Left cardiac atrium (tissue), 4 donors: ENCODE data around the gene MAN1A1. TPM values are rescaled to one million over a fixed set of nuclear protein-coding genes. Genes with fewer than 3 reads are reported as not detected.
A peak's percentile ranks its signal among the peaks of the same experiment; 100 is the strongest.

ENCODE experiments used
- ATAC-seq, 2 donors: fragments of 200-7000 bp; cut with Tn5 transposase; one replicate each; pipeline ENCODE4 v1.9.1; 2020; ENCODE audit warnings: mild to moderate bottlenecking in 2 of 2, moderate library complexity in 2 of 2
- DNase-seq: peaks from one replicate; pipeline ENCODE4 v3.0.0-alpha.2; 2020
- intact Hi-C, 2 donors: fragments of 100-400 bp; cut with DNase I; formaldehyde crosslinking; loops; one replicate each; pipeline versions ENCODE4 v1.14.1 to v1.15.1; 2022 to 2023
- total RNA-seq, 2 donors: library from RNA; stranded (reverse); fragmentation: NEBNext Ultra II Directional; extraction: Animal tissue kit (Norgen Biotek cat#: 25700); gene quantifications; one replicate each; pipeline ENCODE4 v1.2.1, GENCODE V29; 2021
- donor health status: DM: no; HTN: yes; CAD: no.
- donor health status: DM: no; HTN: yes; CAD: no; lungs with severe emphysema.
- donor health status: DM: yes; HTN: yes; CAD: no.
- donor health status: Dilated cardiomyopathy.

Gene MAN1A1
- total RNA-seq, 2 donors from 2014 or later = 30.3 to 45.0 TPM

DNA sequence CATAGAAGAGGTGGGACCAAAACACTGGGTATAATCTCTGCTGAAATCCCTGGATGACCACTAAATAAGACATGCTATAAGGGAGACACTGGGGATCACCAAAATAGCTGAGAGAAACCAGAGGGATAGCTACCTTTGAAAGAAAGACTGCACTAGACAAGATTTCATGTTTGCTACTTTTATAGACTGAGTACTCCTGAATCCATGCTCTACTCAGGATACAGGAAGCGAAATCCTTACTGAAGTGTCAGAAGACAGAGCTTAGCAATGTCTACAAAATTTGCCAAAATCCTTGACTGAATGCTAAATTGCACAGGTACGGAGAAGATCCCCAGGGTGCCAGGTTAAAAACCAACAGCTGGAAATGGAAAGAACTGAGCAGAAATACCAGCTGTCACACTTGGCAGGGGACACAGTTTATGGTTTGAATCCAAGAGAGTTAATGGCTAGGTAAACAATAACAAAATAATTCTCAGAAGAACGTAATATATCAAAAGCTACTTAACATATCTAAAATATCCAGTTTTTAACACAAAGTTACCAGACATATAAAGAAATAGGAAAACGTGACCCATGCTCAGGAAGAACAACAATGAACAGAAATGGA is 125.4 kb downstream of the MAN1A1 start:
- ATAC-seq = no peak
- intact Hi-C loops = no loop called here

DNA sequence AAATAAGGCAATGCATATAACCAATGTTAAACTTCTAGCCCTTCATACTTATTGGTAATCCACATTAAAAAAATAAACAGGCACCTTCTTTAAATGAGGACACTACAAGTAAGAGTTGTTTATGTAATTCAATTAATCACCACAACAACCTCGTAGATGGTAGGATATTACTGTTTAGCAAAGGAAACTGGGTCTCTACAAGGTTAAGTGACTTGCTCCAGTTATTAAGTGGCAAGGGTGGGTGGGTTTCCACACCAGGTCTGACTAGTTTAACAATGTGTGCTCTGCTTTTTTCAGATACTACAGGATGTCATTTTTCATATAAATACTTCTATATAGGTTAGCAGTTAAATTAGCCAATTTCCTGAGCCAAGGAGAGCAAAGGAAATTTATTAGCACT is 129.1 kb downstream of the MAN1A1 start:
- intact Hi-C loops = no loop called here
- no peak for ATAC-seq
- DNase-seq = no peak

More for the DNA sequence above, 125.4 kb downstream of the MAN1A1 start:
- no peak for DNase-seq

DNA sequence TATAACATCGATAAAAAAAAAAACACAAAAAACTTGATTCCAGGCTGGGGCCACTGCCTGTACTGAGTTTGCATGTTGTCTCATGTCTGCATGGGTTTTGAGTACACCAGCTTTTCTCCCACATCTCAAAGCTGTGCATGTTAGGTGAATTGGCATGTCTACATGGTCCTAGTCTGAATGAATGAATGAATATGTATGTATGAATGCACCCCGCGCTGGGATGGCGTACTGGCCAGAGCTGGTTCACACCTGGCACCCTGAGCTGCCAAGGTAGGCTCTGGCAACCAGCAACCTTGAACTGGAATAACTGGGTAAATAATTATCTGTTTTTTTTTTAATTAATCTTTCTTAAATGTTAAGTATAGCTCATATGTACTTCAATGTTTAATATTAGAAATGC is 131.0 kb downstream of the MAN1A1 start:
- ATAC-seq = no peak
- no peak for DNase-seq
- intact Hi-C loops = no loop called here

DNA sequence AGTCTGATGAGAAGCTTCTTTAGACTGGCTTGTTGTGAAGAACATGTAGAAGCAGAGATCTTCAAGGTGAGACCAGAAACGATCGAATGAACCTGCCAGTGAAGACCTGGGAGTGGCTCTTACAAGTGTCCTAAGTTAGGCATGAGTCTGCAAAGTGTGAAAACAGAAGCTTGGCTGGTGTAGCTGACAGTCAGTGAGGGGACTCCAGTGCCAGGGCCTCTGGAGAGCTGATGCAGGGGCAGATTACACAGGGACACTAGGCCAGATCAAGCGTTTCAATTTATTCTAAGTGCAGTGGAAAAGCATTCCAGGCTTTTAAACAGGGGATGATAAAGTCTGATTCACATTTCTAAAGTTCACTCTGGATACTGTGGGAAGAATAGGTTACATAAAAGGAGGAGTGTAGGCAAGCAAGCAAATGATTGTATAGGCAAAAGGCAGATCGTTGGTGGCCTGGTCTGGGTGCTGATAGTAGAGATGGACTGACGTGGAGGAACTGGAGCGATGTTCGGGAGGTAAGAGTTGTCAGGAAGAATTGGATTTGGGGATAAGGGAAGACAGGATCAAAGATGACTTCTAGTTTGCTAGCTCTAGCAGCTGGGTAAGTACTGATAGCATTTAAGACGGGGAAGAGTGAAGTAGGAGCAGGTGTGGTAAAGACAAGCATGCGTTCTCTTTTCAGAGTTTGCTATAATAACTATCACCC is 133.5 kb downstream of the MAN1A1 start:
- DNase-seq (no peak), ATAC-seq (peak; percentile 18 to 61)
- intact Hi-C loops = no loop called here

DNA sequence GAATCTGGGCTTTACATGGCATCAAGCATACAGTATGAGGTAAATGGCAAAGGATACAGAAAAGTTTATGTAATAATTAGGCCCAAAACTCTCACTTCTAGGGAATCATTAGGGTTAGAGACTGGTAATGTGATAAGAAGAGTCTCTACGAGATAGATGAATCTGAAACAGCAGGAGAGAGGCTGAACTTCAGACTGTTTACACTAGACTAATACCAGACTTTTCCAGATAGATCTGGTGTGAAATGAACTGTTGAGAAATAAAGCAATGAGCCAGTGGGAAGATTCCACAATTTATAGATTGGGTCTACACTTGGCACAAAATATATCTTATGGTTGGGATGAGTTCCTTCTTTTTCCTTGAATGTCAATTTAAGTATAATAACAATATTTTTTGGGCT is 134.3 kb downstream of the MAN1A1 start:
- no peak for DNase-seq
- ATAC-seq = peak in 1 of 2 donors; percentile 30
- intact Hi-C loops = no loop called here

DNA sequence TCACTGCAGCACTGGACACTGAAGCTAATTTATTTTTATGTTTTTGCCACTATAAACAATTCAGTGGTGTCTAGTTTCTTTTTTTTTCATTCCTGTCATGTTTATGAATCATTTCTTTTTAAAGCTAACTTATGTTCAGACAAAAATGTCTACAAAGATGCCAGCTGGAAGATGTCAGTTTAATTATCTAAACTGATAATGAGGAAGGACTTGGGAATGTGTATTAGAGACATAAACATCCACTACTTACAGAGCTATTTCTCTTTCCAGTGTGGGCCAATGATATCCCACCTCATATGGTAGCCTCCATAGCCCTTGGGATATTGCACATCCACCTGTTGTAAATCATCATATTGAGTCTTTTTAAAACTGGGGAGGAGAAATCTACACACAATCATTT is 139.0 kb downstream of the MAN1A1 start:
- intact Hi-C loops = no loop called here
- ATAC-seq (no peak), DNase-seq (no peak)

DNA sequence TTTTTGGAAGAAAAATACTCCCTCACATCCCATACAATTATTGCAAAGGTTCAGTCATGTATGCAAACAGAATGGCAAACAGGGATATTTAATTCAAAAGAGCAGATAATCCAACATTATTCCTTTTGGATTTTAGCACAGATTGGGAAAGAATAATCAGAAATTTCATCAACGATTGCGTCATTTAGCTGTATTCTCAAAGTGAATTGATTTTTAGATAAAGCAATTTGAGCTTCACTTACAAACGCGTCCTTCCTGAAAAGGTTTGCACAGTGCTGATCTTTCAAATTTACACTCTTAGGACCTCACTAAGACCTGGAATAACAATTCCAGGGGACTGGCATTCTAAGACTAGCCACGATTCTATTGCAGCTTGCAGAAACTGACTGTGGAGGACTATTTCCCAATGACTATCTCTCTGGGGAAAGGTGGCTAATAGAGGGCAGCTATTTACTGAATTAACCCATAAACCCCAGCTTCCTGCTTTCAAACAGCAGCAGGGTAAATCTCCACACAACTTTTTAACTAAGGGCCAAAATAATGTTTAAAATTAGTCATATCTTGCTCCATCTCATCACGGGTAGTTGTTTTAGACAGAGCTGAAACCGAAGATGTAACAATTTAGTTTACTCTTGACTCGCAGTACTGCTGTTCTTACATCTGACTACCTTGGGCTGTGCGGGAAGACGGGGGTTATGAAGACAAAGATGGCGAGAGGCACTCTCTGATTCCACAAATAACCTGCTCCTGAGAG is 139.9 kb downstream of the MAN1A1 start:
- DNase-seq = no peak
- ATAC-seq = peak in 1 of 2 donors; percentile 38
- intact Hi-C loops = no loop called here

DNA sequence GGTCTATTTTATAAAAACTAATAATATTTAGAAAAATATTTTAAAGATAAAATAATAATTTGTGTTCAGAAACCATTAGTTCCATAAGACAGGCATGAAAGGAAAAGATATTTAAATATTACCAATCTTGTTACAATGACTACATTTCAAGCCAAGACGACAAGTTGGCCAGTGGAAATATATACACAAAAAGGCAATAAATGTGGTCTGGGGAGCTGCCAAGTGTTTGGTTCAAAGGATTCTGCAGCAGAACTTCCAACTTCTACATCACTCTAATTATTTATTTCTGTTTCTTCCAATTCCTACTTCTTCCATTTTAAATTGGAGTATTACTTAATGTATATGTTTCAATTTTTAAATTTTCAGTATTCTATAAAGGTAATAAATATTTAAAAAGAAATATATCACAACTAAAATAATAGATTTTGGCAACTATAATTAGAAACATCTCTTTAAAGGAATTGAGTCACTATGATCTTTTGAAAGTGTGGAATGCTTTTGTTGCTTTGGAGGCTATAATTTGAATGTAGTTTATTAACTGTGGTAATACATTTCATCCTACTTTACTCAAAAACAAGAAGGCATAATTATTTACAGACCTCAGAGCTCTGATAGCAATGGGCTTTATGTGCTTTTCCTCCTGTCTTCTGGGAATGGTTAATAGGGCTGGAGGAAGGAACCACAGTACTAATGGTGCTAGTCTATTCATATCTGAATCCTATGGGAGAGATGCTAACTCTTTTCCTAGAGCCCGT is 141.4 kb downstream of the MAN1A1 start:
- ATAC-seq = no peak
- DNase-seq = no peak
- intact Hi-C loops = no loop called here

DNA sequence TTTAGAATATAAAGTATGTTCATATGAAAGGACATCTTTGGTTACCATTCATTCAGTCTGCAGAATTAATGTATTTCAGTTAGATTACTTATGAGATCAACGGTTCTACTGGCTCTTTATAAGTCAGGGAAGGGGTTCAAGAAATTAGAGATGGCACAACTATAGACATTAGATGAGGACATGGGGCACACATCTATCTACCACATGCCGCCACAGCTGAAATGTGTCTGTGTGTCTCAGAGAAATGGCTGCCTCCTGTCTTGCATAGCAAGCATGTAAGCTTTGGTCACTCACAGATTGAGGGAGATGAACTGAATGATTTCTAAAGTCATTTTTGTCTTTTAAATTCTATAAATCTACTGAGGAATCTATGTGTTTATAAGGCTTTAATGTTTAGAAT is 142.2 kb downstream of the MAN1A1 start:
- ATAC-seq (no peak), DNase-seq (no peak)
- intact Hi-C loops = no loop called here

DNA sequence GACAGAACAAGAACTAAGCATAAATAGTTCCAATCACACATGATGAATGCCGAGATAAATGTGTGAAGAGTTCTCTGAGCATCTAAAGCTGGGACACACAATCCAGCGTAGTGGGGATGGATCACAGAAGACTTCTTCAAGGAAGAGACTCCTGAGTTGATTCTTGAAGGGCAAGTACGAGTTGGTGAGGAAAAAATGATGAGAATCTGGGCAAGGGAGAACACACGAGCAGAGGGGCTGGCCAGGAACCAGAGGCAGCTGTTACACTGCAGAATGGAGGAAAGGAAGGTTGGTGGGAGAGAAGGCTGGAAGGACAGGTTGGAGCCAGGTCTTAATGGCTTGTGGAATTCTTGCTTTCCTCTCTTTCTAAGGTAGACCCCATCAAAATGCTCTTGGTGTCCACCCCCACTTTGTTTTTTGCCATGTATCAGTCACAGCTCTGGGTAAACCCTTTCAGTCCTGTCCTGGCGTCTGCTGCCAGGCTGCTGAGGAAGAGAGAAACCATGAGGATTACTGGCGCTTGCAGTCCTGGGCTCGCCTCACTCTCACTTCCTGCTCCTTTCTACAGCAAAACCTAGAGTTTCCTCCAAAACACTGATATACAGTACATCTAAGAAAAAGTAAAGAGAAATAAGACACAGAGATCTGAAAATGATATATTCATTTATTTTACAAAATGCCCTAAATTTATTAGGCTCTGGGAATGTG is 143.5 kb downstream of the MAN1A1 start:
- DNase-seq = no peak
- intact Hi-C loops = no loop called here

DNA sequence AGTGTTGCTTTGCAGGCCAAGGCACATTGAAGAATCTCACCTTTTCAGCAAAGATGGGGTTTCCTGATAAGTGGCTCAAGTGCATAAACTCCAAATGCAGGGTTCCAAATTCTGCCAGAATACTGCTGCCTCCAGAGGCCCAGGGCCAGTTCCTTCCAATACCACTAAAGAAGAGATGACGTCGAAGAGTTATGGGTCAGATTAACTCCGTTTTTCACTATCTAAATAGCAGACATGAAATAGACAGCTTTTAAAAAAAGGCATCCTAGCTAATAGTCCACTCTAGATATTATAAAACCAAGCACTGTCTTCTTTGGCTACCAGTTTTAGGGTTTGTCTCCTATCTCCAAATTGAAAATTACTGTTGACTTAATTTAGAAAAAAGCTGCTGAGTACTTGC is 144.8 kb downstream of the MAN1A1 start:
- intact Hi-C loops = no loop called here
- ATAC-seq (no peak), DNase-seq (no peak)

More for the DNA sequence above, 143.5 kb downstream of the MAN1A1 start:
- no peak for ATAC-seq

DNA sequence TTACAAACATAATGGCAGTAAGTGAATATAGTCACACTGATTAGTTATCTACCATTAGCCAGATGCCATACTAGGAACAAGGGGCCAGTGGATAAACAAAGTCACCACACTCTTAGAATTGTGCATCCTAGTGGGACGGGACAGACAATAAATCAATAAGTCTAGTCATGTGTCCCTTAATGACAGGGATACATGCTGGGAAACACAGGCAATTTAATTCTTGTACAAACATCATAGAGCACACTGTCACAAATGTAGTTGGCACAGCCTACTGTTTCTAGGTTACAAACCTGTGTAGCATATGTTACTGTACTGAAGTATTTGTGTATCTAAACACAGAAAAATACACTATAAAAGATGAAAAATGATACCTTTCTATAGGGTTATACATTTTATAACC is 148.1 kb downstream of the MAN1A1 start:
- ATAC-seq (no peak), DNase-seq (no peak)
- intact Hi-C loops = no loop called here

DNA sequence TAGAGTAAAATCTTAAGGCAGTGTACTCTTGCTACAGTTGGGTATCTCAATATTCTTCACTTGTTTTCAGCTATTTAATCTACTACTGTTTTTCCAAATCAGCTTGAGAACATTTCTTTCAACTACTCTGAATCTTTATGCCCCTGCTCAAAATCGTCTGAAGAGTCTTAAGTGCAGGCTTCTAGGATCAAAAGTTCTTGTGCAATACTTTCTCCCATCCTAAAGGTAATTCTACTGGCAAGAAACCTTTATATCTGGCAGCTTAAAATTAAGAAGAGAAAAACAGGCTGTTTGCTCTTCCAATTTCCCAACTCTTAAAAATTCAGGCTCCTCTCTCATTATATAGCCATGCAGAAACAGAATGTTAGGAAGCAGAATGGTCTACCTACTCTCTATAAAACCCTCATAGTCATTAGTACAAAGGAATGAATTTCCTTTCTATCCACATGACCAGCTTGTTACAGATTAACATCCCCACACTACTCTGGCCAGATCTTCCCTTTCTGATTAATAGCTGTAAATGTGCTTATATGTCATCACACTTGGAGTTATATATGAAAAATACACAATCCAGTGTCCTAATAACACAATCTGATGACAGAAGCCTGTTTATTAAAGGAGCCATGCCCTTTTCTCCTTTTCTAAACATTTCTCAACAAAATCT is 148.9 kb downstream of the MAN1A1 start:
- ATAC-seq (no peak), DNase-seq (no peak)
- intact Hi-C loops = no loop called here

DNA sequence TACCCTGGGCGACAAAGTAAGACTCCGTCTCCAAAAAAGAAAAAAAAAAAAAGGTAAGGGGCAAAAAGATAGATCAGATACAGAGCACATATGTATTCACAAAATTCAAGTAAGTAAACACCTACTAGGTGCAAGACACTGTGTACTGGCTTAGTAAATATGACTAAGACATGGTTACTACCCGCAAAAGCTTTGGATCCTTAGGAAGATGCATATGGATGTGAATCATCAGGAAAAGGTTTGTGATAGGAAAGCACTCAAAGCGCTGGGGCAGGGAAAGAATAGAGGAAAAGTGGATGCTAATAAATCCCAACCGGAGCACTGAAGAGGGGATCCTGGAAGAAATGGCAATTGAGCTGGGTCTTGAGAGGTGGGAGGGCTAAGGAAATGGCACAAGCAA is 152.3 kb downstream of the MAN1A1 start:
- ATAC-seq (no peak), DNase-seq (no peak)
- intact Hi-C loops = no loop called here

DNA sequence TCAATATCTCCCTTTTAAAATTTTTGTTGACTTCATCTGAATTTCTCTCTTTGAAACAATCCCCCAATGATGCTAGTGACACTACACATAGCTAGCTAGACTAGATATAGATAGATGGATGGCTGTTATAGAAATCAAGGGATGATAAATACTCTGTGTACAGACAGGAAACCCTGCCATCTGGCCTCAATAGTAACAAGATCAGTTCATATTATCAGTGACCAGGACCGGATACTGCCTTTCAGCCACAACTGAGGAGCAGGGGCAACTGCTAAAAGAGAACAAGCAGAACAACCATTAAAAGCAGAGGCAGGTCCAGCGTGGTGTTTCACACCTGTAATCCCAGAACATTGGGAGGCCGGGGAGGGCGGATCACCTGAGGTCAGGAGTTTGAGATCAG is 152.8 kb downstream of the MAN1A1 start:
- intact Hi-C loops = no loop called here
- ATAC-seq (no peak), DNase-seq (no peak)

DNA sequence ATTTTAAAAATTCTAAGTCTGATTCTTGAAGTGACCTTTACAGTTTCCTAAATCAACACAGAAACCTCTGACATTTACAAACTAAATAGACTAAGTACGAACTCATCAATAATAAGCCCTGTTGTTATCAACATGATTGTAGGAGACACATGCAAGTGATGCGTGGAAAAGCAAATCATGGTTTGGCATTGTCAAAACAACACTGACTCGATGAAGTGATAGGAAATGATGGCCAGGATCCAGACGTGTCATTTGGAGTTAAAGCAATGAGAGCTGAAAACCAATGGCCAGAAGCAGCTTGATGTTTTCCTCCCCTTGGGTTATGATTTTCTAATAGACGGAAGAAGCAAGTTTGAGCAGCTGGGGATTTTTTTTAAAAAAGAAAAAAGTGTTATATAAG is 153.7 kb downstream of the MAN1A1 start:
- no peak for DNase-seq
- intact Hi-C loops = no loop called here
- ATAC-seq = no peak

DNA sequence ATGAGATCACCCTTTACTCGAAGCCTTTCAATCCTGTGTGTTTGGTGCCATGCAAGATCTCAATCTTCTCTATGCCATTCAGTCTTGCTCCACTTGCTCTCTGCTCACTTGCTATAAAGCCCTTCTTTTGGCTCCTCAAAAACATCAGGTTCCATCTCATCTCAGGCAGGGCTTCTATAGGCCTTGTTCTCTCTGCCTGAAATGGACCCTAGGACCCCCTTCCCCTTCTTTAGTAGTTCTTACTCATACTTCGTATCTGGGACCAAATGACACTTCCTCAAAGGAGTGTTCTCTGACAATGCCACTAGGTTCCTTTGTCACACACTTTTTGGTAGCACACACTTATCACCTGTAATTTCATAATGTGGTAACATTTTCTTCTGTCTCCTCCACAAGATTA is 154.4 kb downstream of the MAN1A1 start:
- no peak for ATAC-seq
- no peak for DNase-seq
- intact Hi-C loops = no loop called here

DNA sequence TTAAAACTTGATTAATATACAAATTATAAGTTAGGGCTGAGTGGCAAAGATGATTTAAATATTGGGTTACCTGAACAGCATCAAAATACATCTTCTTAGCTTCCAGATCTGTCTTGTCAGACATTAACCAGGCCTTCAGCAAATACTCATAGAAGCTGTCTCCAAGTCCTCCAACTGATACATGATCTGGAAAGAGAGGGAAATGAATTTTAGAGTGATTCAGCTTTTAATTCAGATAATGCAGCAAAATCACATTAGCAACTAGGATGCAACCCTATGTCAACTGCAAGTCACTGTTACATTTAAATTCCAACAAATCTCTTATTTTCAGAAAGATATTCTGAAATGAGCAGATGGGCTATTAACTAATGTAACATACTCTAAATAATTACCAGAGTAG is 155.9 kb downstream of the MAN1A1 start:
- no peak for ATAC-seq
- DNase-seq = no peak
- intact Hi-C loops = no loop called here

DNA sequence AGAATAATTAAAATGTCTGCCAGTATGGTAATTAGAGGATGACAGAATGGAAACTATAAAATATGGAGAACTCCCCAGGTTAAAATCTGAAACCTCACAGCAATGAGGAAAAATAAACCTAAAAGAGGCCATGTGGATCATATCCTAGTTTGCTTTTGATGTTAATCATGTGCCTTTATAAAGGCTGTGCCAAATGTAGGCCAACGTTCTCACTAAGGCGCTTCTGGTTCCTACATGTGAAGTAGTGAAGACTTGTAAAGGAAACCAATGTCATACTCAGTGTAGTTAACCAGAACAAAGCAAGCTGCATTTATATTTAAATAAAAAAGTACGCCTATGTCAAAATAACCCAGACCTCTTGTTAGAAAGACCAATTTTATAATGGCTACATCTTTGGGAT is 157.4 kb downstream of the MAN1A1 start:
- intact Hi-C loops = no loop called here
- DNase-seq (no peak), ATAC-seq (no peak)
